ENCODE data around the gene OR5AP2.
"Not testable (repeated sequence)": the region's sequence is repeated elsewhere in the genome, so short reads cannot be mapped to it uniquely, and the experiment has no call there.

Gene OR5AP2

DNA sequence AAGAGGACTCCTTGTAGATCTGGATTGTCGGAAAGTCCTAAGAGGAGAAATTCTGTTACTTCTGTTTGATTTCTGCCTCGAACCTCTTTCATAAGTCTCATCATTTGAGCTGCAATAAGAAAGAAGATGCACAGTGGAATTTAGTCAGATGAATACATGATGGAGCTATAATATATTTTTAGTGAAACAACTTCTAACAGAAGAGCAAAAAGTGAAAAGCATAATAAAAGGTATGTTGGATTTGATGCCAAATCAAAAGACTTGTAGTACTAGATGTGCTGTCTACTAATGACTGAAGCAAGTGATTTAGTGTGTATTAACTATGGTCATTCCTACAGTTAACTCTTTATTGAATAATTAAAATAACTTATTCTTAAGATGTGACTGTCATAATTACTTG is at the start of gene OR5AP2:
Gene OR5AP2, minus strand, starts transcription at position 101 of the 400 bp plus-strand sequence. Its CDS starts 0 bp downstream, at position 101.
- DNase-seq (ENCODE audit: low read depth), result no peak

DNA sequence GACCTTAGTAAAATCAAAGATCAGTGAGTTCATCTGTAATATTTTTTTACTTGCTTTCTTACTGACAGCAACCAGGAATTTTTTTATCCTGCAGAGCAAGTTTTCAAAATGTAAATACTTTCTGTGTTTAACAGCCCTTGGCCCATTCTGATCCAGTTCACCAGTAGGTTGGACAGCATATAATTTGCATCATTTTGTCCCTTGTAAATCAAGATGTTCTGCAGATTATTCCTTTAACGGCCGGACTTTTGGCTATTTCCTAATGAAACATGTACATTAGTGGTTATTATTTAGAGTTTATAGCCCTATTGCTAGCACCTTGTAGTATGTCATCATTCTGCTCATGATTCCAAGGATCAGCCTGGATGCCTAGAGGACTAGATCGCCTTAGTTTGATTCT is 48.9 kb upstream of the OR5AP2 start:
- DNase-seq (ENCODE audit: low read depth), result not testable (repeated sequence)

DNA sequence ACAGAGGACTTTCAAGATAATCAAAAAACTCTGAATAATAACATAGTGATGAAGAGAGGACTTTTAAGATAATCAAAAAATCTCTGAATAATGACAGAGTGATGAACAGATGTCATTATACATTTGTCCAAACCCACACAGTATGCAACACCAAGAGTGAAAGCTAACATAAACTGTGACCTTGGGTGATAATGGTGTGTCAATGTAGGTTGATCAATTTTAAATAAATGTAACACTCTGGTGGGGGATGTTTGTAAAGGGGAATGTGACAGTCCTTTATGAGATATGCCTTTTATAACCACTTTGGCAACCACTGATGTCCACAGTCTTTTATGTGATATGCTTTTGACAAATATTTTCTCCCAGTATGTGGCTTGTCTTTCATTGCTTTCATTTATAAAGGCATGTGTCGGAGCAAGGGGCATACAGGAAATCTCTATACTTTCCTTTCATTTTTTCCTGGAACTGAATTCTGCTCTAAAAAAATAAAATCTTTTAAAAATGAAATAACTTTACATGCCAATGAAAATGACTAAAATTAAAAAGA is 46.4 kb upstream of the OR5AP2 start:
- DNase-seq (ENCODE audit: low read depth), result no peak

DNA sequence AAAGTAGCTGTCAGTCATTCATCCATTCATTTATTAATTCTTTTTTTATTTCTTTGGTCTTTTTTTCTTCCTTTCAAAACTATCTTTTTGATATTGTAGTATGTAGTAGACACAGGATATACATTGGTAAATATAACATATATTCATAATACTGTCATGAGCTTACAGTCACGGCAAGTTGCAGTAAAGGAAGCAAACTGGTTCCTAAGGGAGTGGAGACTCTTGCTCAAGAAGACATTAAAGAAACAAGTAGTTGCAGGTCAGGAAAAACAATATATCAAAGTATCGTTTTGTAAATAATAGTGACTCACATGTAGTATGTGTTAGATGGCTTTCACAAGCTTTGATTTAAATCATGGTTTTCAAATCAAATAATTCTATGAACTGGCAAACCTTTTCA is 28.7 kb upstream of the OR5AP2 start:
- DNase-seq (ENCODE audit: low read depth), result no peak

DNA sequence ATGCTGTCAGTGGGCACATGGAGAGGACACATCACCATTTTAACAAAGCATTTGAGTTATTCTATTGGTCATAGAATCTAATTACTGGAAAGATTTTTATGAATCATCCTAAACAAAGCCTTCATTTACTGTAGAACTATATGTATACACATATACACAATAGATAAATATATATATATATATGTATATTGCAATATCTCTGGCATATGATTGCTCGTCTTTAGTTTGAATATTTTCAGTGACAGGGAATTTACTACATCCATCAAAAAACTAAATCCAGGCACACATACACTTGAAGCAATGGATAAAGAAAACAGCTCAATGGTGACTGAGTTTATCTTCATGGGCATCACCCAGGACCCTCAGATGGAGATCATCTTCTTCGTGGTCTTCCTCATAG is 21.1 kb upstream of the OR5AP2 start, which contains the start of gene OR5AR1:
Gene OR5AR1, plus strand, starts transcription at position 301 of the 400 bp plus-strand sequence. Its CDS starts 0 bp downstream, at position 301.
- no peak for DNase-seq (ENCODE audit: low read depth)

DNA sequence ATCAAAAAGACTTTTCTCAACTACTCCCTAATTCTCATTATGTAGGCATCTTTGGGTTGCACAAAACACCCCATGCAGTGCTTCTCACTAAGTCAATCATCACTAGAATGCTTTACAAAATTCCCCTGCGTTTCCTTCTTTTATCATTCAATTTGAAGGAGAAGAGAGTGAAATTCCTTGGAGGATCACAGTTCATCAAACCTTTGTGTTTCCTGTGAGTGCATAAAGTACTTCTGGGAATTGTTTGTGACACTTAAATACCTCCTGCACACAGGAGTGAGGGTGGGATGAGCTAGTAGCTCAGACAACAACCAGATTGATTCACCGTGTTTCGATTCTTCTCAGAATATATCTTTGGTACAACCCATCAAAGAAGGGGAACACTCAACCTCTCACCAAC is 17.5 kb upstream of the OR5AP2 start:
- DNase-seq (ENCODE audit: low read depth), result no peak

DNA sequence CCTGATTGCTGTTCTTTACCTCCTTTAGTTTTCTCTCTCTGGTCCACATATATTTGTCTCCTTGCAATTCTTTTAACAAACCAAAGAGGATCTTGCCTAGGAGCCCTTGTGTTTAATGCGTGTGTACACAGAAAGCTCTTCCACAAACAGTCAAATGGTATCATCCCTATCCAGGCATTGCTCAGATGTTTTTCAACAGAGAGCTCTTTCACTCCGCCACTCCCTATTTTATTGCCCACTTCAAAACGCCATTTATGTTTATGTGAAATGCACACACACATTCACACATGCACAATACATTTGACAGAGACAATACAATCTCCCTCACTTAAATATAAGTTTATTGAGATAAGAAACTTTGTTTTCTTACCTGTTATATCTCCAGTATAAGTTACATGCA is 4.7 kb downstream of the OR5AP2 start:
- no peak for DNase-seq (ENCODE audit: low read depth)

DNA sequence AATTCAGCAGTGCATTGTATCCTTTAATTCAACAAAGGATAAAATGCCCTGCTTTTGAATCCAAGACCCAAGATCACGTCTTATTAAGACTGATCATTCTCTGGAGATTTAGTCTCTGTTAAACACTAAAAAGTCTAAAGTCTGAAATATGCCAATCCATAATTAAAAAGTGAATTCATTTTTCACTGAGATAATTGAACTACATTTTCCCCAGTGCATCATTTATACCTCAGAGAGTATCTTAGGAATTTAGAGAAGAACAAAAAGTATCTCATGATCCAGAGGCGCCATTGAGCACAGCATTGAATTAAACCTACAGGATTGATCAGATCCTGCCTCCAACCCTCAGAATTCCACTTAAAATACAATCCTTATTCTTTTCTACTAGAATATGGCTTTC is 5.4 kb downstream of the OR5AP2 start:
- DNase-seq (ENCODE audit: low read depth), result no peak

DNA sequence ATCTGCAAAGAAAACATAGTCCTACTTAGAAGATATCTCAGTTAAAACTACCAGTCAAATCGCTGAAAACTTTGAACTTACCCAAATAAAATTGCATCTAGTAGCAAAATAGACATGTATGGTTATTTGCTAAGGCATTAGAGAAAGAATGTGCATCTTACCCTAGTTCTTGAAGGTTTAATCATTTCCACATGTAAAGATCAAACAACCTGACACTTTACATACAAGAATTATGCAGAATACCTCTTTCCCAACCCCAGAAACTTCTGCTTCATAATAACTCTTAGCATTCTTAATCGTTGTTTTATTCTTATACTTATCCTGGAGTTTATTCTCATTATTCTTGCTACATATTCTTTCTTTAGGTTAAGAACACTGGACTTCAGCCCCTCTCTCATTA is 9.9 kb downstream of the OR5AP2 start:
- no peak for DNase-seq (ENCODE audit: low read depth)

DNA sequence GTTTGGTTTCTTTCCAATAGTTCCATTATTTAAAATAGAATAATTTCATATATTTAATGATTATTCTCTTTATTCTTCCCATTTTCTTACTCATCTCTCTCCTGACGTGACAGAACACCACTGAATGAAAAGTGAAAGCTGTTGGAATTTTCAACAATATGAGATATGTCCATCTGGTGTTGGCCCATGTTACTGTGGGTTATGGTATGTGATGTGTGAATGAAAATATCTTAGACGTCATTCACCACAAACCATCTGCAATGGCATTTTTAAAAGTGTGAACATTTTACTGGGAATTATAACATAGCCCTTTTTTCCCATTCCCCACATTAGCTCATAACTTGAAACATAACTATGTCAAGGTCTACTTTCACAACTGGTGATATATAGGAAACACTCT is 16.3 kb downstream of the OR5AP2 start:
- DNase-seq (ENCODE audit: low read depth), result no peak

DNA sequence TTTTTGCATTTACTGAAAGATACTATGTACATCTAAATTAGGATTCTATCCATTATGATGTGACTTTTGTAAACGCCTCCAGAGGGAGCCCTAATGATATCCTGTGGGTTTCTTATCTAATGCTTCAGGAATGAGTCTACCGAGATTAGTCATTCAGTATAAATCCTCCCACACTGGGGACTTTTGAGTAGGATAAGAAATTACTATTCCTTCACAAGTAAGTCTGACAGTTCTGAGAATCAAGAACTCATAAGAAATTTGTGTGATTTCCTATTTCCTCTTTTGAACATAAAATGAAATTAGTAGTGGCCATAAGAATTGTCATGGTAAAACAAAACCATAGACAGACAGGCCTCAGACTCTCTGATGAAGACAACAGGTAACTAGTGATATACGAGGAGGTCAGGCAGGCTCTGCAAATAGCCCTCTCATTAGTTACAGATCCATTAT is 17.6 kb downstream of the OR5AP2 start:
- DNase-seq (ENCODE audit: low read depth), result no peak

DNA sequence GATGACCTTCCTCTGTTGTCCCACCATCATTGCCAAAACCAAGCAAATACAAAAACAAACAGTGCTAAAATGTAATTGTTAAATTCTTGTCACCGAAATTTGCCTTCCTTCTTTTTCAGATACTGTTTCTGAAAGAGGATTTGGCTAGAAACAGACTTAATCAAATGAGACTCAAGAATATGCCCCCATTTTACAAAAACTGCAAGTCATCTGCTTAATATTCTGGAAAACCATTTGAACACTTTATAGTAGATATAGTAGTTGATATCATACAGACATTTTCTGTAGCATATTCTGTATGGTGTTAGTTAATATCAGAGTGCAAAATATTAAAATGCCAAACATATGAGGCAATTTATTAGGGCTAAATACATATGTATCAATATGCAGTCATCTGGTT is 31.1 kb downstream of the OR5AP2 start:
- DNase-seq (ENCODE audit: low read depth), result no peak

DNA sequence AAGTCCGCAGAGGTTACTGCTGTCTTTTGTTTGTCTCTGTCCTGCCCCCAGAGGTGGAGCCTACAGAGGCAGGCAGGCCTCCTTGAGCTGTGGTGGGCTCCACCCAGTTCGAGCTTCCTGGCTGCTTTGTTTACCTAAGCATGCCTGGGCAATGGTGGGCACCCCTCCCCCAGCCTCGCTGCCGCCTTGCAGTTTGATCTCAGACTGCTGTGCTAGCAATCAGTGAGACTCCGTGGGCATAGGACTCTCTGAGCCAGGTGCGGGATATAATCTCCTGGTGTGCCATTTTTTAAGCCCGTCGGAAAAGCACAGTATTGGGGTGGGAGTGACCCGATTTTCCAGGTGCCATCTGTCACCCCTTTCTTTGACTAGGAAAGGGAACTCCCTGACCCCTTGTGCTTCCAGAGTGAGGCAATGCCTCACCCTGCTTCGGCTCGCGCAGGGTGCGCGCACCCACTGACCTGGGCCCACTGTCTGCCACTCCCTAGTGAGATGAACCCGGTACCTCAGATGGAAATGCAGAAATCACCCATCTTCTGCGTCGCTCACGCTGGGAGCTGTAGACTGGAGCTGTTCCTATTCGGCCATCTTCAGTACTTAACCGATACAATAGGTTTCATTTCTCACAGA is 50.0 kb downstream of the OR5AP2 start:
- DNase-seq (ENCODE audit: low read depth), result not testable (repeated sequence)
